ENCODE results near the gene YBX3.

YBX3 gene

GRCh38 chr12:10701843-10702242, 21.3 kb downstream of the YBX3 start:
- FAIRE-seq: no peak

GRCh38 chr12:10701131-10701681, 21.9 kb downstream of the YBX3 start:
- no peak for TF ChIP-seq CTCF (IDR thresholded peaks at IDR 0.05; ENCODE audit: insufficient read depth, missing control alignments)
- DNase-seq (ENCODE audit: insufficient read length, low spot score) (no peak), FAIRE-seq (no peak)

More at GRCh38 chr12:10701843-10702242, 21.3 kb downstream of the YBX3 start:
- TF ChIP-seq CTCF (IDR thresholded peaks at IDR 0.05; ENCODE audit: insufficient read depth, missing control alignments): no peak
- no peak for DNase-seq (ENCODE audit: insufficient read length, low spot score)

- FAIRE-seq: no peak
- no peak for DNase-seq (ENCODE audit: insufficient read length, low spot score)
- no peak for TF ChIP-seq CTCF (IDR thresholded peaks at IDR 0.05; ENCODE audit: insufficient read depth, missing control alignments)
Observed at GRCh38 chr12:10700581-10700980, 22.5 kb downstream of the YBX3 start.

GRCh38 chr12:10697862-10698261, 25.3 kb downstream of the YBX3 start:
- FAIRE-seq (no peak), DNase-seq (ENCODE audit: insufficient read length, low spot score) (no peak)
- no peak for TF ChIP-seq CTCF (IDR thresholded peaks at IDR 0.05; ENCODE audit: insufficient read depth, missing control alignments)

- DNase-seq (ENCODE audit: insufficient read length, low spot score): no peak
- TF ChIP-seq CTCF (IDR thresholded peaks at IDR 0.05; ENCODE audit: insufficient read depth, missing control alignments): no peak
- FAIRE-seq: no peak
Observed at GRCh38 chr12:10697156-10697555, 26.0 kb downstream of the YBX3 start.

- DNase-seq (ENCODE audit: insufficient read length, low spot score) (no peak), FAIRE-seq (no peak)
- no peak for TF ChIP-seq CTCF (IDR thresholded peaks at IDR 0.05; ENCODE audit: insufficient read depth, missing control alignments)
Observed at GRCh38 chr12:10690906-10691305, 32.2 kb downstream of the YBX3 start.

GRCh38 chr12:10689146-10689545, 34.0 kb downstream of the YBX3 start:
- TF ChIP-seq CTCF (IDR thresholded peaks at IDR 0.05; ENCODE audit: insufficient read depth, missing control alignments): no peak
- DNase-seq (ENCODE audit: insufficient read length, low spot score) (no peak), FAIRE-seq (no peak)
